ELF-1 (cell line): Measurements from ENCODE around the gene LGALS7.
"Not testable (repeated sequence)": the region's sequence is repeated elsewhere in the genome, so short reads cannot be mapped to it uniquely, and the experiment has no call there.

Experiments
- DNase-seq: peaks from one replicate; pipeline ENCODE4 v3.0.0-alpha.2; 2016; ENCODE audit warnings: low read depth, low spot score

The LGALS7 gene

DNA sequence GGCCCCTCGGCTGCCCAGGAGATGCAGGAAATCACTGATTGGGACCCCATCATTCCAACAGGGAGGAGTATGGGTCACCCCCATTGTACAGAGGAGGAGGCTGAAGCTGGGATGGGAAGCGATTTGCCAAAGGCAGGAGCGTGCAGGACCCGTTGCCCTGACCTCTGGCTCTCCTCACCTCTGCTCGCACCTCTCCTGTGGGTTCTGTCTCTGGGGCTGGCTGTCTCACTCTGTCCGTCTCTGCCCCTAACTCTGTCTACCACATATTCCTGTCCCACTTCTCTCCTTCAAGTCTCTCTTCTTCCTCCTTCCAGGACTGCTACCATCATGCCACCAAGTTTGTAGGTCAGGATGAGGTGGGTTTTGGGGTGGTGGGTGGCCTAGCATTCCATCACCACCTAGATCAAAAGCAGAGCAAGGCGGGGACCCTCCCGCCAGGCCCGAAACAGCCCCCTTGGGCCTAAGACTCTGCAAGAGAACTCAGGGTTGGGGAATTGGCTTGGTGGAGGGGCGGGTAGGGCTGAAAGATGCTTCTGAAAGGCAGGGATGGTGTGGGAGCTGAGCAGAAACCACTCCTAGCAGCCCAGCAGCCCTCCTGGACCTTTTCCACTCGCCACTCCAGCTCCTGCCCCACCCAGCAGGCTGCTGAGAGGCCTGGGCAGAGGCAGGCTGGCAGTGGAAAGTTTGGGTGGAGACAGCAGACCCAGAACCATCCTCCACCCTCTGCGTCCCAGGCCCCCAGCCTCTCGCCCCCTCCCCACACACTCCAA, 1.0 kb upstream of the LGALS7 start:
- DNase-seq: no peak

DNA sequence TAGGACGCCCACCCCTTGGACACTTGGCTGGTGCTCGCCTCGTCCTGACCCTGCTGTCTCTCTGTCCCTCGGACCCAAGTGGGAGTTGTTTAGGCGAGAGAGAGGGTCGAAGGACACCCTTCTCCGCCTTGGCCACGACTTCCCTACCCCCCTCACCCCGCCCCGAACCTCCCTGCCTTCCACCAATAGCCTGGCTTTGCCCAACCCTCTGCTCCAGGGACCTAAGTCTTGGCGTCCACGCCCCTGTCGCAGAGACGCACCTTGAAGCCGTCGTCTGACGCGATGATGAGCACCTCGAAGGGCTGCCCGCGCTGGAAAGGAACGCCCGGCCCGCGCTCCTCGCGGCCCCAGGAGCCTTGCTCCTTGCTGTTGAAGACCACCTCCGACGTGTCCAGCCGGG, 1.7 kb downstream of the LGALS7 start:
- not testable (repeated sequence) for DNase-seq

DNA sequence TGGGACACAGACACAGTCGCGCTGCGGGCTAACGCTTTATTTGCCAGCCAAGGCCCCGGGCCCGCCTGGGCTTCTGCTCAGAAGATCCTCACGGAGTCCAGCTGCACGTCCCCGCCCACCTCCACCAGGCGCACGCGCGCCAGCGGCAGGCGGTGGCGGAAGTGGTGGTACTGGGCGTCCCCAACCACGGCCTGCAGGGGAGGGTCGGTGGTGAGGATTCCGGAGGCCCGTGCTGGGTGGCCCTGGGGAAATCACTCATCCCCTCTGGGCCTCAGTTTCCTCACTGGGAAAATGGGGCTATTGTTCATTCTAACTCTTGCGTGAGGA, 2.4 kb downstream of the LGALS7 start:
- DNase-seq: not testable (repeated sequence)

DNA sequence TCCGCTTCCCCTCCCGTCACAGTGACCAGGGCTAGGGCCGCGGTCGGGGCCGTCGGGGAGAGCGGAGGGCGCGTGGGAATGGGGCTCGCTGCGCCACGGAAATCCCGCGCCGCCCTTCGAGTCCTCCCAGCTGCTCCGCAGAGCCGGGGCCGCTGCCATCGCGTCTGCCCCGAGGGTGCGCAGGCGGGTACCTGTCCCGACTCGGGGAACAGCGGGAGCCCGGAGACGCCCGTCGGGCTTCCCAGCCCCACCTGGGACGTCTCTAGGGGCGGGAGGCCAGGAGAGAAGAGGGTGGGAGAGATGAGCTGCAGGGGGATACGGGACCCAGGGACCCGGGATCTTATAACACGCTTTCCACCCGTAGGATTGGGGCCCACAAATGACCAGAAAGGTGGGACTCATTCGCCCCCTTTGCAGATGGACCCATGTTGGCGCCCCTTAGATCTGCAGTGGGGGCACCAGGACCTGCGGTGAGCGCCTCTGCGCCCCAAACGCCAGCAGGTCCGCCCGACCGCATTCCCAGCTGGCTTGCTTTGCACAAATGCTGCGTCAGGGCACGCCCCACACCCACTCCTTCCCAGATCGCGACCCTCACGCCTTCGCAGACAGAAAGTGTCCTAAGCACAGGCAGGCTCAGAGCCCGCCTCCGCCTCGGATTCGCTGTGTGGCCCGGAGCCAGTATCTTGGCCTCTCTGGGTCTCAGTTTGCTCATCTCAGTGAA, 2.9 kb downstream of the LGALS7 start:
- not testable (repeated sequence) for DNase-seq

DNA sequence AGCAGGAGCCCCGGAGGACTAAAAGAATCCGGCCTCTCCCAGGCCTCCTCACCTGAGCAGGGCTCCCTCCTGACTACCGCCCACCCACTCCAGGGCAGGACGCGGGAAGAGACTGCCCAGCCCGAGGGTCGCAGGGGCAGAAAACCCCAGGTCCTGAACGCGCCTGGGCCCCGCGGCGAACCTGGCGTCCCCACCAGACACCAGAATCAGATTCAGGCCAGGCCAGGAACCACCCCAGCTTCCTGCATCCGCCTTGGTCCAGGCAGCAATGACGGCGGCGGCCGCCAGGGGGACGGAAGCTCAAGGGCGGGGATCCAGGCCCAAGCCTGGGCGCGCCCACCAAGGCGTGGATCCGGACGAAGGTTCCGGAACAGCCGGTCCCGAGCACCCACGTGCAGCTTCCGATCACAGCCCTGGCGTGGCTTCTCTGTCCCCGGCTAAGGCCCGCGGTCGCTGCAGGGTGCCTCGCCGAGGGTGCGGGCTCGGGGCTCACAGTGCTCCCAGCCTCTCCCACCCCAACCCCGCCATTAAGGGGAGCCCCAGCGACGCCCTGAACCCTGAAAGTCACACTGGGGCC, 3.6 kb downstream of the LGALS7 start:
- peak; percentile 78 for DNase-seq

DNA sequence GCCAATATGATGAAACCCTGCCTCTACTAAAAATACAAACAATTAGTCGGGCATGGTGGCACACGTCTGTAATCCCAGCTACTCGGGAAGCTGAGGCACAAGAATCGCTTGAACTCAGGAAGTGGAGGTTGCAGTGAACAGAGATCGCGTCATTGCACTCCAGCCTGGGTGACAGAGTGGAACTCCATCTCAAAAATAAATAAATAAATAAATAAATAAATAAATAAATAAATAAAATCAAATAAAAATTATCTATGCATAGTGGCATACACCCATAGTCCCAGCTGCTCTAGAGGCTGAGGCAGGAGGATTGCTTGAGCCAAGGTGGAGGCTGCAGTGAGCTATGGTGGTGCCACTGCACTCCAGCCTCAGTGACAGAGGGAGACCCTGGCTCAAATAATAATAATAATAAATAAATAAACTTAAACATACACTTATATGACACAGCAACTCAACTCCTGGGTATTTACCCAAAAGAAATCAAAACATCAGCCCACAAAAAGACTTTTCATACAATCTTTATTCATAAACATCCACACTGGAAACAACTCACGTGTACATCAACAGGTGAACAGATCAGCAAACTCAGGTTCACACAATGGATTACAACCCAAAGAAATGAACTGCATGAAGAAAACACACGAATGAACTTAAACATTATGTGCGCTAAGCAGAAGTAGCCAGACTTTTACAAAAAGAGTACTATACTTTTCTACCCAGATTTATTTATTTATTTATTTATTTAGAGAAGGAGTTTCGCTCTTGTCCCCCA, 6.9 kb downstream of the LGALS7 start:
- DNase-seq: no peak

DNA sequence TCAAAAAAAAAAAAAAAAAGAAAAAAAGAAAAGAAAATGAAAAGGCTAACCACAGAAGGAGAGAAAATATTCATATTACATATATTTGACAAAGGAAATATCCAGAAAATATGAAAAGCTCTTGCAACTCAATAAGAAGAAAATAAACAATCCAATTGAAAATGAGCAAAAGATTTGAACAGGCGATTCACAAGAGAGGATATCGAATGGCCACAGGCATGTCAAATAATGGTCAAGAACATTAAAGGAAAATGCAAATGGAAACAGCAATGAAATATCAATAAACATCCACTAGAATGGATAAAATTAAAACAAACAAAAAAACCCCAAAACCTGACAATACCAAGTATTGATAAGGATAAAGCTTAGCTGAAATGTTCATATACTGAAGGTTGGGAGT, 8.1 kb downstream of the LGALS7 start:
- DNase-seq: no peak

DNA sequence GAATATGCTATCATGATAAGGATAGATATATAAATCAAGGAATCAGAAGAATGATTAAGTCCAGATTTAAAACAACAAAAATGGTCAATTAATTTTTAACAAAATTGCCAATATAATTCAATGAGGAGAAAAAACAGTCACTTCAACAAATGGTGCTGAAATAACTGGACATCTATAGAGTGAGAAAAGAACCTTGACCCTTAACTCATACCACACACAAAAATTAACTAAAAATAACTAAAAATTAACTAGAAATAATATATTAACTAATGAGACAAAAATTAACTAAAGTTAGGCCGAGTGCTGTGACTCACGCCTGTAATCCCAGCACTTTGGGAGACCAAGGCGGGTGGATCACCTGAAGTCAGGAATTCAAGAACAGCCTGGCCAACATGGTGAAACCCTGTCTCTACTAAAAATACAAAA, 9.5 kb downstream of the LGALS7 start:
- DNase-seq: no peak

DNA sequence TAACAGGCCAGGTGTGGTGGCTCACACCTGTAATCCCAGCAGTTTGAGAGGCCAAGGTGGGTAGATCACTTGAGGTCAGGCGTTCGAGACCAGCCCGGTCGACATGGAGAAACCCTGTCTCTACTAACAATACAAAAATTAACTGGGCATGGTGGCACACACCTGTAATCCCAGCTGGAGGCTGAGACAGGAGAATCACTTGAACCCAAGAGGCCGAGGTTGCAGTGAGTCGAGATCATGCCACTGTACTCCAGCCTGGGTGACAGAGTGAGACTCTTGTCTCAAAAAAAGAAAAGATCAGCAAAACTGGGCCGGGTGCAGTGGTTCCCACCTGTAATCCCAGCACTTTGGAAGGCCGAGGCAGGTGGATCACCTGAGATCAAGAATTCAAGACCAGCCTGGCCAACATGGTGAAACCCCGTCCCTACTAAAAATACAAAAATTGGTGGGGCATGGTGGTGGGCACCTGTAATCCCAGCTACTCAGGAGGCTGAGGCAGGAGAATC, 11.4 kb downstream of the LGALS7 start:
- DNase-seq: not testable (repeated sequence)

DNA sequence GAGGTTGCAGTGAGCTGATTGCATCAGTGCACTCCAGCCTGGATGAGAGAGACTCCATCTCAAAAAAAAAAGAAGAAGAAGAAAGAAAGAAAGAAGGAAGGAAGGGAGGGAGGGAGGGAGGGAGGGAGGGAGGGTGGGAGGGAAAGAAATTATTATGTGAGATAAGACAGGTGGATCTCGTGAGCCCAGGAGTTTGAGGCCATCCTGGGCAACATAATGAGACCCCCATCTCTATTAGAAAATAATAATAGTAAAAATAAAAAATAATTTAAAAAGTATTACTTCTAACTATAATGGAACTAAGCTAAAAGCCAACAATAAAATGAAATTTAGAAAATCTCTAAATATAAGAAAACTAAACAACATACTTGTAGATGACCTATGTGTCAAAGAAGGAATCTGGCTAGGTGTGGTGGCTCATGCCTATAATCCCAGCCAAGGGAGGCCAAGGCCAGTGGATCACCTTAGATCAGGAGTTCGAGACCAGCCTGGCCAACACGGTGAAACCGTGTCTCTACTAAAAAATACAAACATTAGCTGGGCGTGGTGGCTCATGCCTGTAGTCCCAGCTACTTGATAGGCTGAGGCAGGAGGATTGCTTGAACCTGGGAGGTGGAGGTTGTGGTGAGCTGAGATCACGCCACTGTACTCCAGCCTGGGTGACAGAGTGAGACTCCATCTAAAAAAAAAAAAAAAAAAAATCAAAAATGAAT, 12.4 kb downstream of the LGALS7 start:
- not testable (repeated sequence) for DNase-seq

DNA sequence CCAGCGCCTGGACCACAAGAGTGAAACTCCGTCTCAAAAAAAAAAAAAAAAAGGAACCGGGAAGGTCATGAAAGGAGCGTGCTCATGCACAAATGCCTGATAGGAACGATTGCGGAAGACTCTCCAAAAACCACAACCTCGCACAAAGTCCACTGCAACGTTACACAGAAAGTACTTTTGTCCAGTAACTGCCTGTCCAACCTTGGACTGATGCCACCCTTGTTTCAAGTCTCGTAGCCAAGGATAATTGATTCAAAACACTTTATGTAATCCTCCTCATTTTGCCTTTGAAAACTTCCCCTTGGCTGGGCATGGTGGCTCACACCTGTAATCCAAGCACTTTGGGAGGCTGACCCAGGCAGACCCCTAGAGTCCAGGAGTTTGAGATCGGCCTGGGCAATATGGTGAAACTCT, 13.7 kb downstream of the LGALS7 start:
- DNase-seq: no peak

DNA sequence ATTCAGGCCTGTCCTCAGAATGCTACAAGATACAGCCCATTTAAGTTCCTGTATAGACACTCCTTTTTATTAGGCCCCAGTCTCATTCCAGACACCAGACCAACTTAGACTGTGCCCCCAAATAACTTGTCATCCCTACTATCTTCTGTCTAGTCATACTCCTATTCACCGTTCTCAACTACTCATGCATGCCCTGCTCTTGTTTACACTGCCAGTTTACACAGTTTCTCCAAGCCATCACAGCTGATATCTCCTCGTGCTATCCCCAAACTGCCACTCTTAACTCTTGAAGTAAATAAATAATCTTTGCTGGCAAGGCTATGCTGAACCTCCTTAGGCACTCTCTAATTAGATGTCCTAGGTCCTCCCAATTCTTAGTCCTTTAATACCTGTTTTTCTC, 19.1 kb downstream of the LGALS7 start:
- DNase-seq: not testable (repeated sequence)

DNA sequence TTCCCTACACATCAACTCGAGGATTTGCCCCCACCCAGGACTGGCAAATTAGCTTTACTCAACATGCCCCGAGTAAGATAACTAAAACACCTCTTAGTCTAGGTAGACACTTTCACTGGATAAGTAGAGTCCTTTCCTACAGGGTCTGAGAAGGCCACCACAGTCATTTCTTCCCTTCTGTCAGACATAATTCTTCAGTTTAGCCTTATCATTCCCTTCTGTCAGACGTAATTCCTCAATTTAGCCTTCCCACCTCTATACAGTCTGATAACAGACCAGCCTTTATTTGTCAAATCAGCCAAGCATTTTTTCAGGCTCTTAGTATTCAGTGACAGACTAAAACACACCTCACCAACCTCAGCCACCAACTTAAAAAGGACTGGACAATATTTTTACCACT, 19.5 kb downstream of the LGALS7 start:
- DNase-seq: not testable (repeated sequence)

DNA sequence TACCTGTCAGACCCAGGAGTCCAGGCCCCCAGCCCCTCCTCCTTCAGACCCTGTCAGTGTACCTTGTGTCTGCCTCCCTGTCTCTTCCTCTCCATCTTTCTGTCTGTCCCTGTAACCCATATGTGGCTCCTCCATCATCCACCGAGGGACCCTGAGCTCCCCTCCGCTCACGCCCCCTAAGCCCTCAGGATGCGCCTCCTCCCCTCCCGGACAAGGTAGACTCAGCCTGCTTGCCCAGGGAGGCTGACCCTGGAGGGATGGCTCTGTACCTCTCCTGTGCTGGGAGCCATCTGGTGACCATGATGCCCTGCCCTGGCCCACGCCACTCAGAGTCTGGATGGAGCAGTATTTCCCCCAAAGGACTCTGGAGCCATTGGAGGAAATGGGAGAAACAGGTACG, 28.0 kb downstream of the LGALS7 start:
- peak; percentile 3 for DNase-seq

DNA sequence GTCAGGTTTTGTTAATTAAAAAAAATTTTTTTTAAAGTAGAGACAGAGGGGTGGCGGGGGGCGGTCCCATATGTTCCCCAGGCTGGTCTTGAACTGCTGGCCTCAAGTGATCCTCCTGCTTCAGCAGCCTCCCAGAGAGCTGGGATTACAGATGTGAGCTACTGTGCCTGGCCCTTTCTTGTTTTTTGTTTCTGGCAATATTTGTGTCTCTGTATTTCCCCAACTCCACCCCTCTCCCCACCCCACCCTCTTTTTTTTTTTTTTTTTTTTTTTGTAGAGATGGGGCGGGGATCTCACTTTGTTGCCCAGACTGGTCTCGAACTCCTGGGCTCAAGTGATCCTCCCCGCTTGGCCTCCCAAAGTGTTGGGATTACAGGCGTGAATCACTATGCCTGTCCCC, 28.4 kb downstream of the LGALS7 start:
- DNase-seq: no peak

DNA sequence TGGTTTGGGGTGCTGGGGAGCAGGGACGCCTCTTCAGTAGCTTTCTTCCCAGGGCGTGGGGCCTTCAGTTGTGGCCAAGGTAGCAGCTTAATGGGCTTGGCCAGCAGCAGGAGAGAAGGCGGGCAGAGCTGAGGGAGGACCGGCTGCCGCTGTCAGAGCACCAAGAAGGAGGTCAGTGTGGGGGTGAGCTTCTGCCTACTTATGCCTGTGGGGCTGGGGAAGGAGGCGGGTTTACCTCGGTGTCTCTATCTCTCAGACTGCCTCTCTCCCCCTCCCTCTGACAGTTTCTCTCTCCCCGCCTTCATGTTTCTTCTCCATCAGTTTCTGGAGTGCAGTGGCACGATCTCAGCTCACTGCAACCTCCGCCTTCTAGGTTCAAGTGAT, 29.0 kb downstream of the LGALS7 start, which contains the start of gene CAPN12:
CAPN12 (minus strand) TSS at position 177 of the 384 bp plus-strand sequence. CDS start 309 bp downstream, outside the sequence.
- no peak for DNase-seq

DNA sequence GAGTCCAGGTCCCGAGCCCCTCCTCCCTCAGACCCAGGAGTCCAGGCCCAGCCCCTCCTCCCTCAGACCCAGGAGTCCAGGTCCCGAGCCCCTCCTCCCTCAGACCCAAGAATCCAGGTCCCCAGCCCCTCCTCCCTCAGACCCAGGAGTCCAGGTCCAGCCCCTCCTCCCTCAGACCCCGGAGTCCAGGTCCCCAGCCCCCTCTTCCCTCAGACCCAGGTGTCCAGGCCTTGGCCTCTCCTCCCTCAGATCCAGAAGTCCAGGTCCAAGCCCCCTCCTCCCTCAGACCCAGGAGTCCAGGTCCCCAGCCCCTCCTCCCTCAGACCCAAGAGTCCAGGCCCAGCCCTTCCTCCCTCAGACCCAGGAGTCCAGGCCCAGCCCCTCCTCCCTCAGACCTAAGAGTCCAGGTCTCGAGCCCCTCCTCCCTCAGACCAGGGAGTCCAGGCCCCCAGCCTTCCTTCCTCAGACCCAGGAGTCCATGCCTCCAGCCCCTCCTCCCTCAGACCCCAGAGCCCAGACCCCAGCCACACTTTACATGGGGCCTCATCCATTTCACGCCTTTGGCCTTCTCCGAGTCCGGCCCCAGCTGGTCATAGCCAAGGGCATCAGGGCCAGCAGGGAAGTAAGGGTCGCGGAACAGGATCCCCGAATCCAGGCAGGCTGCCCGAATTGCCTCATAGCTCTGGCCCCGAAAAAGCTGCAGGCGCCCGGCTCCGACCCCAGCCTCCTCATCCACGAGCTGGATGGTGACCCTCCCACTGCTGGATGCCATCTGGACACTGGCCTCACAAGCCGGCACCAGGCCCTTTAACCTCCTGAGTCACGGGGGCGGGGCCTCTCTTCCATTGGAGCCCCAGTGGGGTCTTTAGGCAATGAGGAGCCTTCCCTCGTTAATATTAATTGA, 29.7 kb downstream of the LGALS7 start:
- DNase-seq: peak; percentile 4

DNA sequence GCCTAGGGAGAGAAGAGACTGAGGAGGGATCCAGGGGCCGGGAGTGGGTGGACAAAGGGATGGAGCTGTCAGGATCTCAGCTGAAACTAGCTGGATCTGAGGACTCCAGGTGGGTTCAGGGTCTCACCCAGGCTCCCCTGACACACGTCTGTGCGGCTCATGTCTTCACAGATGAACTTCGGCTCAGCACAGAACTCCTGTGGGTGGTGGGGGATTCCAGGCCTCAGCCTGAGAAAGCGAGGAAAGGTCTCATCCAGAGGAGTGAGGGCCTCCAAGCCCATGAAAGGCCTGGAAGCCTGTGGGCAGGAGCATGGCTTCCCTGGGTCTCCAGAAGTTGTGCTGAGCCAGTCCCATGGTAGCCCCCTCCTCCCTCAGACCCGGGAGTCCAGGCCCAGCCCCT, 30.4 kb downstream of the LGALS7 start:
- no peak for DNase-seq

DNA sequence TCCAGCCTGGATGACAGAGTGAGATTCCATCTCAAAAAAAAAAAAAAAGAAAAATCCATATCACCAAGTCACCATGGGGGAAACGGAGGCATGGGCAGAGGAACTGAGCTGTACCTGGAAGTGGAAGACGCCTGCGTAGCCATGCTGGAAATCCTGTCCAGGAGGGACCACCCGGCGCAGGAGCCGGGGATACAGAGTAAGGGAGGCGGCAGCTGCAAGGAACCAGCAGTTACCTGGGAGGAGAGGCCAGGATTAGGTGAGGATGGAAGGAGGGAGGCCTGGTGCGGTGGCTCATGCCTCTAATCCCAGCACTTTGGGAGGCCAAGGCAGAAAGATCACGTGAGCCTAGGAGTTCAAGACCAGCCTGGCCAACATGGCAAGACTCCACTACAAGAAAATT, 31.0 kb downstream of the LGALS7 start:
- no peak for DNase-seq

DNA sequence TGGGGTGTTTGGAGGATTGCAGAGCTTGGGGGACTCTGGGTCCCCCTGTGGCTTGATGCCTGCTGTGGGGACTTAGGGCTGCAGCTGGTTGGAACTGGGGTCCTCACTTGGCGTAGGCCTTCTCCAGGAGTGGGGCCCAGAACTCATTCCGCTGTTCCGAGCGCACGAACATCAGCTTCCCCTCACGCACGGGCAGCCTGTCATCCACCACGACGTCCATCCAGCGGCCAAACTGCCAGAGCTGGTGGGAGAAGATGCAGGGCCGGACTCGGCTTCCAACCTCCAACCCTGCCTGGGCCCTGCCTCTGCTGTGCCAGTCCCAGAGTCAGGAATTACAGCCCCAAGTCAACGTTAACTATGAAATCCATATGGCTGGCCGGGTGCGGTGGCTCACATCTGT, 31.6 kb downstream of the LGALS7 start:
- DNase-seq: peak; percentile 1
